NCI-H2196 treated with DMSO at 0.1 percent for 48 hours (cell line): ENCODE results near the gene SAMD14.
A peak's percentile ranks its signal among the peaks of the same experiment; 100 is the strongest.

Source experiments
- DNase-seq: peaks from one replicate; lab custom pipeline; 2025; ENCODE audit not compliant: unreplicated experiment; lab: John Stamatoyannopoulos, UW

SAMD14 gene

GRCh38 chr17:50129728-50130558 is at the start of gene SAMD14:
SAMD14 (minus strand) TSS chr17:50130160; CDS start chr17:50124959, 5,201 bp downstream.
- DNase-seq = peak; percentile 23

- DNase-seq = peak; percentile 90
Observed at GRCh38 chr17:50177983-50178834, 48.2 kb upstream of the SAMD14 start.

DNA sequence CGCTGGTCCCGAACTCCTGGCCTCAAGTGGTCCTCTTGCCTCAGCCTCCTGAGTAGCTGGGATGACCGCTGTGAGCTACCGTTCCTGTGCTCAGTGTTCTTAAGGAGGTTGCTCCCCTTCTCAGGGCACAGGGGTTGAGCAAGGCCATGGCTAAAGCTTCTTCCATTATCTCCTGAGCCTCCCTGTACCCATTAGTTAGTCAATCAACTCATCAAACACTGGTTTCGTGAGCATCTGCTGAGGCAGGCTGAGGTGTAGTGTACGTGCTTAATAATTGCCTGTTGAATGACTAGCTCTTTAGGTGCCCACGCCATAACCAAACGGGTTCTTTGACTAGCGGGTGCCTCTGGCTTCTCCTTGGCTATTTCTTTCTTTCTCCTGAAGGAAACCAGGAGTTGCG is 47.5 kb upstream of the SAMD14 start:
- no peak for DNase-seq

DNA sequence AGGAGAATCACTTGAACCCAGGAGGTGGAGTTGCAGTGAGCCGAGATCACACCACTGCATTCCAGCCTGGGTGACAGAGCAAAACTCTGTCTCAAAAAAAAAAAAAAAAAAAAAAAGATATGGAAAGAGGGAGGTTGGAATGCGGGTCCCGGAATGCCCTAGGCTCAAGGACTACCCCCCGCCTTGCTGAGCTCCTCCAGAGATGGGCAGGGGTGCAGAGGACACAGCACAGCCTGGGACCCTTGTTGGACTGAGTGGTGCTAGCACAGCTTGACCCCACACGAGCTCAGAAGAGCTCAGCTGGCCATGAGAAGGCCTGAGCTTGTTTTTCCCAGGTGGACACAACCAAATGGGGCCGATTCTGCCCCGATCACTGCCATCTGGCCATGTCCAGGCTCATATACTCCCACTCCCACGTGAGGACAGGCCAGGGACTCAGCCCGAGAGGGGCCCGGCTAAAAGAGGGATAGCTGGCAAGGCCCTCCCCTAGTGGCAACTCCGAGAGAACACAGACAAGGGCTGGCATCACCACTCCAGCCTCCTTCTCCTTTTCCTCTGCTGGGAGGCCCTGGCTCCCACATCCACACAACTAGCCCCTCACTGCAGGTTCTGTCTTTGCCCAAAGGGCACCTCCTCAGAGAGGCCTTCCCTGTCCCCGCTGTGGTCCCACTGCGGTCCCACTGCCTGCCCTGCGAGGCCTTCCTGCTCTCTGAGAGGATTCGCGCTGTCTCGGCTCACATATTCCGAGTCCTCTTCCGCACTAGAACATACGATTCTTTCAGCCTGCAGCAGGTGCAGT is 46.8 kb upstream of the SAMD14 start:
- no peak for DNase-seq

- no peak for DNase-seq
Observed at GRCh38 chr17:50175035-50175807, 45.3 kb upstream of the SAMD14 start.

DNA sequence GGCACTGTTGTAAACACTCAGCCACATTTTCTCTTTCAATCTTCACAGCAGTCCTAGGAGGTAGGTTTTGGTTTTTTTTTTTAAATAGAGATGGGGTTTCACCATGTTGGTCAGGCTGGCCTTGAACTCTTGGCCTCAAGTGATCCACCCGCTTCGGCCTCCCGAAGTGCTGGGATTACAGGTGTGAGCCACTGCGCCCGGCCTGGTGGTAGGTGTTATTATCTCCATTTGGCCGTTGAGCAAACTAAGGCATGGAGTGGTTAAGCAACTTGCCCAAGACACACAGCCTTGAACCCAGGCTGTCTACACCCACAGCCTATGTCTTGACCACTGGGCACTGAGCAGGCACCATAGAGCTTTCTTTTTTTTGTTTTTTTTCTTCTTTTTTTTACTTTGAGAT is 44.5 kb upstream of the SAMD14 start:
- no peak for DNase-seq

DNA sequence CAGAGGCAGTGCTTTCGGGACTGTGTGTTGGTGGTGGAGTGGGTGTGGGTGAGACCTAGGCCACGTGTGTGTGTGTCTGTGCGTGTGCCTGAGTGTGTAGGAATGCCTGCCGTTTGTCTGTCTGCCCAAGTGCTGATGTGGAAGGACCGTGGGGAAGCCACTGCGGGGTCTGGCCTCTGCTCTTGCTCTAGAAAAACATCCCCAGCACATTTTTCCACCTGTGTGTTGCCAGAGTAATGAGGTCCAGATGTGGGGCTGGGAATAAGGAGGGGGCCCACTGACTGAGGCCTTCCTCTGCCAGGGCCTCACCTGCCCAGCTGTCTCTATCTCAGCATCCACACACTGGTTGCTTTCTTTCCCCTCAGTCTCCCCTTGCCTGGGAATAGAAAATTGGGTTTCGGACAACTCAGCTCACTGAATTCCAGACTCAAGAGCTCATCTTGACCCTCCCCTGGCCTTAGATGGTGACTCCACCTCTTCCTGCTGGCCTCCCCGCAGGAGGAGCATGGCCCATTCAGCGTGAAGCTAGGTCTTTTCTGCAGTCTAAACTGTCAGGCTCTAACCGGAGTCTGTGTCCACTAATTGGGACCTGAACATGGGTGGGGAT is 43.5 kb upstream of the SAMD14 start:
- DNase-seq = no peak

- DNase-seq = no peak
Observed at GRCh38 chr17:50172936-50173334, 43.0 kb upstream of the SAMD14 start.

DNA sequence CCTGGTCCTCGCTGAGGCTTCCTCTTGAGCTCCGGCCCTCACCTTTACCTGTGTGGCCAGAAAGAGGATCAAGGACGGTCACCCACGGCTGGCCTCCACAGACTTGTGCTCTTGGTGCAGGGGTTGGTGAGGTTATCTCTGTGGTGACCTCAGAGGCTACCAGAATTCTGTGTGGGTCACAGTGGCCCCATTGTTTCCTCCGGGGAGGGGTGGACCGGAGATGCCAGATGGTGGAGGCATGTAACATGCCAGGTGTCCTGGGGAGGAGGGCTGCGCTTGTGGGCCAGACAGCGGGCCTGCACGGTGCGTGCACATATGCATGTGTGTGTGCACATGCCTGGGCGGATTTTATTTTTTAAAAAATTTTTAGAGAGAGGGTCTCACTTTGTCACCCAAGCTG is 42.2 kb upstream of the SAMD14 start:
- no peak for DNase-seq

DNA sequence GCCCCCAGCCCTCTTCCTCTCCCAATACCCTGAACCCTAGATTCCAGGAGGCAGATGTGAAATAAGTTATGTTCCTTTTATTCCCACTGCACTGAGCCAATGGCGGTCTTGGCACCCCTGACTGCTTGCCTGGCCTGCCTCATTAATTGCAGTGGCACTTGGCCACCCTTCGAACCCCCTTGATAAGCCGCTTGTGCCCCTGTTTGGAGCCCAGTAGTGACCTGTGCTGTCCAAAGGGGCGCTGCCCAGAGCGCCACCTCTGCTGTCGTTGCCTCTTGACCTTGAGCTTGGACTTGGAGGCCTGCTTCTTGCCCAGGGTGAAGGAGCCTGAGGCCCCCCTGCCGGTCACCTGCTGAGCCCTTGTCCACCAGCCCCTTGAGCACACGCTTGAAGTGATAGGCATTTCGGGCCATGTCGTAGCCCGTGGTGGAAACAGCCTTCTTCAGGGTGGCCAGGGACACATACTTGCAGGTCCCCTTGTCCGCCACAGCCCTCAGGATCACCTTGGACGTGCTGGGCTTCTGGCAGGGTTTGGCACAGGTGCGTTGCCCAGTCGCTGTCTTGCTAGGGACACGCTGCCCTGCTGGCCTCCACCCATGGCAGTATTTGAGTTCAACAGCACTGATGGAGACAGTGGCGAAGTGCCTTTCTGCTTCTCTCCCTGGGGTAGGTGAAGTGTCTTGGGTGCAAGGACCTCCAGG is 41.6 kb upstream of the SAMD14 start:
- DNase-seq = no peak

DNA sequence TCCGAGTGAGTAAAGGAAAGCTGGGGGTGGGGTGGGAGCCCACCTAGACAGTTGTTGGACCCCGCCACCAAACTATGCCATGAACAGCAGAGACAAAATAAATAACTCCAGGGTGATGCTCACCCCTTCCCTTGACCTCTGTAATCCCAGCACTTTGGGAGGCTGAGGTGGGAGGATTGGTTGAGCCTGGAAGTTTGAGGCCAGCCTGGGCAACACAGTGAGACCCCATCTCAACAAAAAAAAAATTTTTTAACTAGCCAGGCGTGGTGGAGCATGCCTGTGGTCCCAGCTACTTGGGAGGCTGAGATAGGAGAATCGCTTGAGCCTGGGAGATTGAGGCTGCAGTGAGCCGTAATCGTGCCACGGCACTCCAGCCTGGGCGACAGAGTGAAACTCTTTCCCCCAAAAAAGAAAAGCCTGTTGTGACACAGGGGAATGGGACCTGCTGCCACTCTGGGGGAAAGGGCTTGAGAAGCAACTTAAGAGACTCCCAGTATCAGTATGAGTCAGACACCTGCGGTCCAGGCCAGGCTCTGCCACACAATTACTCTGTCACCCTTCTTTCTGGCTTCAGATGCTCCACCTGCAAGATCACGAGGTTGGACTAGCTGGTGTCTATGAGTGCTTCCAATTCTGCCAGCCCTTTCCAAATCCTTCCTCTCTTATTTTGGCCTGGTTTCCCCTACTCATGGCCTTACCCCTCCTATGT is 40.9 kb upstream of the SAMD14 start:
- no peak for DNase-seq

DNA sequence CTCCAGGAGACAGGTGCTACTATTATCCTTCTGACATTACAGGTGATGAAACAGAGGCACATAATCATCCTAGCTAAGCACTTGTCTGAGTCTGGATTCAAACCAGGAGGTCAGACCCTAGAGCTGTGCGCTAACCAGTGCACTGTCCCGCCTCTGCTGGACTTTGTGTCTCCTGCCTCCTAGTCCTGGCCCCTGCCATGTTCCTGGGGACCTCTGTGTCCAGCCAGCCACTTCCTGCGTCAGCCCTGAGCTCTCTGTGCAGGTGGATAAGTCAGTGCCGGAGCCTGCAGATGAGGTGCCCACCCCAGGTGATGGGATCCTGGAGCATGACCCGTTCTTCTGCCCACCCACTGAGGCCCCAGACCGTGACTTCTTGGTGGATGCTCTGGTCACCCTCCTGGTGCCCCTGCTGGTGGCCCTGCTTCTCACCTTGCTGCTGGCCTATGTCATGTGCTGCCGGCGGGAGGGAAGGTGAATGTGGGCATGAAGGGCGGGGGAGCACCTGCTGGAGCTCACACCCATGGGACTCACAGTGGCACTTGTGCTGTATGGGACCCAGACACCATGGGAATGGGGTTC is 40.0 kb upstream of the SAMD14 start:
- no peak for DNase-seq

GRCh38 chr17:50169121-50169764 is 39.3 kb upstream of the SAMD14 start:
- peak; percentile 22 for DNase-seq

- no peak for DNase-seq
Observed at GRCh38 chr17:50168319-50168718, 38.4 kb upstream of the SAMD14 start.

DNA sequence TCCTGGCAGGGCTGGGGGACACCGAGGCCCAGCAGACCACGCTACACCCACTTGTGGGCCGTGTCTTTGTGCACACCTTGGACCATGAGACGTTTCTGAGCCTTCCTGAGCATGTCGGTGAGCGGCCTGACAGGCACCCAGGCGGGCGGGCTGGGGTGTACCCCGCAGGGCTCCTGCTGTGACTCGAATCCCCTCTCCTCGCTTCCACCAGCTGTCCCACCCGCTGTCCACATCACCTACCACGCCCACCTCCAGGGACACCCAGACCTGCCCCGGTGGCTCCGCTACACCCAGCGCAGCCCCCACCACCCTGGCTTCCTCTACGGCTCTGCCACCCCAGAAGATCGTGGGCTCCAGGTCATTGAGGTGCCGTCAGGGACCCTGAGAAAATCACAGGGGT is 37.4 kb upstream of the SAMD14 start:
- DNase-seq = no peak

DNA sequence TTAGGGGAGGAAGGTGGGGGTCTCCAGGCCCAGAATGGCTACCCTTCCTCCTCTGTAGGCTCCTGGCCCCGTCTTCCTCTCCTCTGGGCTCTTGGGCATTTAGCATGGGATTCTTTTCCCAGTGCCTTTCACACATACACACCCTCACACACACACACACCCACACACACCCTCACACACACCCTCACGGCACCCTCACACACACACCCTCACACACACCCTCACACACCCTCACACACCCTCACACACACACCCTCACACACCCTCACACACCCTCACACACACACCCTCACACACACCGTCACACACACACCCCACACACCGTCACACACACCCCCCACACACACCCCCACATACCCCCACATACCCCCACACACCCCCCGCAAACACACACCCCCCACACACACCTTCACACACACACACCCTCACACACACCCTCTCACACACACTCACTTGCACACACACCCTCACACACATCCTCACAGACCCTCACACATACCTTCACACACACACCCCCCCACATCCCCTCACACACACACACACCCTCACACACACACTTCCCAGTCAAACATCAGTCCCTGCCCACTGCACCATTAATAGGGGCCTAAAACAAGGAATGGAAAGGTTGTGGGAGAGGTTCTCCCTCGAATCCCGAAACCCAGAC is 36.7 kb upstream of the SAMD14 start:
- no peak for DNase-seq

DNA sequence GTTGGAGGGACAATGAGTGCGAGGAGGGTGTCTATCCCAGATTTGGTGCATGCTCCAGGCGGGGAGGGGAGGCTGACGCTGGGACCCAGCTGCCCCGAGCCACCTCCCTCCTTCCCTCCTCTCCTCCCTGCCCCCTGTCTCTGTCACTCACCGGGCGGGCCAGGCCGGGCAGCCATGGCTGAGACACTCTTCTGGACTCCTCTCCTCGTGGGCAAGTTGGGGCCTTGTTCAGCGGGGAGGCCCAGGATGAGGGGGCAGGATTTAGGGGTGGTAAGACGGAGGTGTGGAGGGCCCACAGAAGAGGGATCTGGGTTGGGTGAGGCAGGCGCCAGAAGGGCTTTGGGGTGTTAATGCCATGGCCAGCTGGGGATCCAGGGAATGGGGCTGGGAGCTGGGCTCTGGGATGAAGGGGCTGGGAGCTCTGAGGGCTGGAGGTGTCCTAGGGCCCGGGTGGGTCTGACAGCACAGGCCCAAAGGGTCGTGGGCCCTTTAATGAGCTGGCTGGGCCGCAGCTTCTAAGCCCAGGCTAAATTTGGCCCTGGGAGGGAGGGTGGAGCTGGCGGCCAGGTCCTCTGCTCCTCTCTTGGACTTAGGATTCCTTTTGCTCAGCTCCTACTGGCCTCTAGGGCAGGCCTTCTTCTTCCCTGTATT is 36.0 kb upstream of the SAMD14 start, which contains the start of gene SGCA:
TSS of gene SGCA (plus strand) at position 139 of the 651 bp plus-strand sequence. CDS start at position 175, 36 bp downstream.
- DNase-seq = no peak
